A172 (cell line): ENCODE measurements around the gene INAFM1. TPM values are rescaled to one million over a fixed set of nuclear protein-coding genes. Genes with fewer than 3 reads are reported as not detected.
"Not testable (repeated sequence)": the region's sequence is repeated elsewhere in the genome, so short reads cannot be mapped to it uniquely, and the experiment has no call there.

Experiments
- DNase-seq: peaks from one replicate; pipeline ENCODE4 v3.0.0-alpha.2; 2015; ENCODE audit warnings: low spot score
- total RNA-seq: library from RNA; depleted of rRNA; stranded (reverse); fragments of >200 nt; shearing (Covaris generic); gene quantifications from 2 replicates; pipeline ENCODE4 v1.2.3, GENCODE V29; 2014

The INAFM1 gene
- total RNA-seq, 1 experiment from 2014 or later: 0.41 TPM

DNA sequence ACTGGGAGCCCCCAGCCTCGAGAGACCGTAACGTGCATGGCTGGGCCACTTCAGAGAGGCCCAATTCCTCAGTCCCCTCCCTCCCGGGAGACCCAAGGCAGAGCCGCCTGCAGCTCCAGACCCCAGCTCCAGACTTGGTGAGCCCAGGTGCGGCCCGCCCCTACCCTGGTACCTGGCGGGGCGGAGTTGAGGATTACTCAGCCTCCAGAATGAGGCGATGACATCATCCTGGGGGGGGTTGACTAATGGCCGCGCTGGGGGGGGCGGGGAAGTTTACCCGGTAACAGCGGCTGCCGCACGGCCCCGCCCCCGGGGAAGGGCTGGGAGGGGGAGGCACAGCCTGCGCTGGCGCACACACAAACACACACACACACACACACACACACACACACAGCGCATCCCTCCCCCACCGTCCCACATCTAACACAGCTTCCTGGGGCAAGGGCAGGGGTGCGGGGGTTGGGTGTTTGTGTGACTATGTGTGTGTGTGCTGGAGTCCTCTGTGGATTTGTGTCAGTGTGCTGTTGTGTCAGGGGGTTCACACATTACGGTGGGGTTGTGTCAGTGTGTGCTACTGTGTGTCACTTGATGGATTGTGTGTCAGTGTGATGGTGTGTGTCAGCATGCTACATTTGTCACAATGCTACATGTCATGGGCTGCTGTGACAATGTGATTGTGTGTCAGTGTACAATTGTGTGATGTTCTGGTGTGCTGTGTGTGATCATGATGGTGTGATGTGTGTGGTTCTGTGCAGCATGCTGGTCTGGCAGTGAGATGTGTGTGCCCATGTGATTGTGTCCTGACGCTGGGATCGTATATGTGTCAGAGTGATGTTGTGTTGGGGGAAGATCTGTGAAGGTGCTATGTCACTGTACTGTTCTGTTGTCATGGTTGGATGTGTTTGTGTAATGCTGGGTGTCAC, 33.4 kb upstream of the INAFM1 start:
- DNase-seq: peak; percentile 68

DNA sequence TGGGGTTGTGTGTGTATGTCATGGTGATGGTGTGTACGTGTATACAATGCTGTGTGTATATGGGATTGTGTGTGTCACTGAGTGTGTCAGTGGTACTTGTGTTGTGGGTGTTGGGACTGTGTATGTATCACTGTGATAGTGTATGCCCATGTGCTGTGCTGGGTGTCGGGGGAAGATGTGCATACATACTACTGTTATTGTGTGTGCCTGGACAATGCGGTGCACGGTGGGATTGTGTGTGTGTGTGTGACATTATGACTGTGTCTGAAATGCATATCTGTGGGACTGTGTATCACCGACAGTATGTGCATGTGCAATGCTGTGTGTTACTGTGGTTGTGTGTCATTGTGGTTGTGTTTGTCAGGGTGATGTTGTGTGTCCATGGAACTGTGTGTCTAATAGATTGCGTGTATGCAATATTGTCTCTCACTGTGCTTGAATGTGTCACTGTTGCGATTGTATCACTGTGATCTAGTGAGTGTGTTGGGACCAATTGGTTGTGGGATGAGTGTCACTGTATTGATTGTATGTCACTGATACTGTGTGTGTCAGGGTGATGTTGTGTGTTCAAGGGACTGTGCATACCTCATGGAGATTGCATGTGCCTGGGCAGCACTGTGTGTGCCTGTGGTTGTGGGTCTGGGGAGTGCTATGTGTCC, 32.6 kb upstream of the INAFM1 start:
- no peak for DNase-seq

DNA sequence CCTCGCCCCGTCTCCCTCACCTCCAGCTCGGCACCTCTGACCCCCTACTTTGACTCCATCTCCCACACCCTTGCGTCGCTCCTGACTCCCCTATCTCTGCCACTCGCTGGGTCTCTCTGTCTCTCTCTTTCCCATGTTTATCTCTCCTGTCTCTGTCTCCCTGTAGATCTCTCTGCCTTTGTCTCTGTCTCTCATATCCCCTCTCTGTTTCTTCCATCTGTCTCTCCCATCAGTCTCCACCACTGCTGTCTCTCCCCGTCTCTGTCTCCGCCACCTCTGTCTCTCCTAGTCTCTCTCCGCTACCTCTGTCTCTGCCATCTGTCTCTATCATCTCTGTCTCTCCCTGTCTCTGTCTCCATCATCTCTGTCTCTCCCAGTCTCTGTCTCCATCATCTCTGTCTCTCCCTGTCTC, 31.3 kb upstream of the INAFM1 start:
- DNase-seq: no peak

DNA sequence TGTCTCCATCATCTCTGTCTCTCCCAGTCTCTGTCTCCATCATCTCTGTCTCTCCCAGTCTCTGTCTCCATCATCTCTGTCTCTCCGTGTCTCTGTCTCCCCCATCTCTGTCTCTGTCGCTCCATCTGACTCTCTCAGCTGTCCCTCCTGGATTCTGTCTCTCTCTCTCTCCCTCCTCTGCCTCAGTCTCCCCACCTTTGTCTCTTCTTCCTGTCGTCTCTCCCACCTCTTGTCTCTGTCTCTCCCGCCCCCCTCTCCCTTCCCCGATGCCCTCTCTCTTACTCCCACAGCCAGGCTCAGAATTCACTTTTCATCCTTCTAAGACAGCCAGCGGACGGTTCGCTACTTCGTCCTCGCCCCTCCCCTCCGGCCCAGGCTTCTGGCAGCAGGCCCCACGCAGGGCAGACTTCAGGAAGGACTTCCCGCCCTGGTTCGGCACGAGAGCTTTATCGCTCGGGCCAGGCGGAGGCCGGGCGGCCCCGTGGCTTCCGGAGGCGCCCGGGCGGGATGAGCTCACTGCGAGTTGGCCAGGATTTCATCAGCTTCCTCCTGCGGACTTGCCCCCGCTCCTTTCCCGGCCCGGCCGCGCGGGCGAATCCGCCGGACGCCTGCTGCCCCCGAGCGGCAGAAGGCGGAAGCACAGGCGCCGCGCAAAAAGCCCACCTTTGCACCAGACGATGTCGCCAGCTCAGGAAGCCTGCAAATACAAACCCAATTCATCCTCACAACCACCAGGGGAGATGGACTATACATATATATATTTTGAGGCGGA, 30.7 kb upstream of the INAFM1 start:
- DNase-seq: peak; percentile 81

DNA sequence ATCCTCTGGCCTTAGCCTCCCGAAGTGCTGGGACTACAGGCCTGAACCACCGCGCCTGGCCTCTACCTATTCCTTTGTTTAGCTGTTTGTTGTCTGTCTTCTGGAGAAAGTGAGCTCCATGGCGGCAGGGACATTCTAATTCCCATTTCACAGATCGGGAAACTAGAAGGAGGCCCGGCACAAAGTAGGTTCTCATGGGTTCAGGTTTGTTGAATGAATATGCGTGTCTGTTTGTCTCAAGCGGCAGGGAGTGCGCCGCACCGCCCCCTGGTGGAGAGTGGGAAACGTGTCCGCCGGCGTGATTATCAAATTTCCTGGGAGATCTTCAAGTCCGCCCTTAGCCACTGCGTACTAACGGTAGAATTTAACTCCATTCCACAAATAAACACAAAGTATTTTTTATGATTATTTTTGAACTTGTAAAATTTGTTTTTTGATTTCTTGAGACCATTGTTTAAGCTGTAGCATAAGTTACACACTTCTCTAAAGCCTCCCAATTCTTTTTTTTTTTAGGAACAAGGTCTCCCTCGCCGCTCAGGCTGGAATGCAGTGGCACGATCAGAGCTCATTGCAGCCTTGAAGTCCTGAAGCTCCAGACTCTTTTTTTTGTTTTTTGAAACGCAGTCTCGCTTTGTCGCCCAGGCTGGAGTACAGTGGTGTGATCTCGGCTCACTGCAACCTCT, 27.2 kb upstream of the INAFM1 start:
- DNase-seq: peak; percentile 27

DNA sequence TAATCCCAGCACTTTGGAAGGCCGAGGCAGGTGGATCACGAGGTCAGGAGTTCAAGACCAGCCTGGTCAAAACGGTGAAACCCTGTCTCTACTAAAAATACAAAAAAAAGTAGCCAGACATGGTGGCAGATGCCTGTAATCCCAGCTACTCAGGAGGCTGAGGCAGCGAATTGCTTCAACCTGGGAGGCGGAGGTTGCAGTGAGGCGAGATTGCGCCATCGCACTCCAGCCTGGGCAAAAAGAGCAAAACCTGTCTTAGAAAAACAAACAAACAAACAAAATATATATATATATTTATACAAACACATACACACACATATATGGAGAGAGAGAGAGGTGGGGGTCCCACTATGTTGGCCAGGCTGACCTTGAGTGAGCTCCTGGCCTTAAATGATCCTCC, 21.7 kb upstream of the INAFM1 start:
- not testable (repeated sequence) for DNase-seq

DNA sequence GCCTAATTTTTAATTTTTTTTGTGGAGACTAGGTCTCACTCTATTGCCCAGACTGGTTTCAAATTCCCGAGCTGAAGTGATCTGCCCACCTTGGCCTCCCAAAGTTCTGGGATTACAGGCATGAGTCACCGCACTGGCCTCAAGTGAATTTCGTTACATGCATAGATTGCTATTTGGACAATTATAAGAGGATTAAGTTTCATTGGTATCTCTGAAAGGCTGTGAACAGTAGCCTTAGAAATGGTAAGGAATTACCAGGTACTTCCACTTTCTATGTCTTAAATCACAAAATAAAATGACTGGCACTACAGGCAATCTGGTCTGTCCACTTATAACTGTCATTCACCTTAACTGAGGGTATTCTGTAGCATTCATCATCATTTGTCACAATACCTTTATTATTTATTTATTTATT, 21.2 kb upstream of the INAFM1 start:
- peak; percentile 69 for DNase-seq

DNA sequence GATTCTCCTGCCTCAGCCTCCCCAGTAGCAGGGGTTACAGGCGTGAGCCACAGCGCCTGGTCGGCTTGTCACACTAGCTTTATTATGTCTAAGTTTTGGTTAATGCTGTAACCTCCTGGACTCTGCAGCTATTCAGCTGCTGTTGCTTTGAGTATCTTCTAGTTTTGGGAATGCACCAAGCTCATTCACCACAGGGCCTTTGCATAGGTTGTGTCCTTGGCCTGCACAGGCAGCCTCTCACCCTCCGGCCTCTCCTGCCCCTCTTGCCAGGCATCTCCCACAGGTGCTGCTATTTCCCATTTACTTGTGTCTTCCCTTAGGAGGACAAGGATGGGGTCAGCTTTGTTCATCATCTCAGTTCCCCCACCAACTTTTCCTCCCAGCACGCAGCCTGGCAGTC, 20.7 kb upstream of the INAFM1 start:
- no peak for DNase-seq

DNA sequence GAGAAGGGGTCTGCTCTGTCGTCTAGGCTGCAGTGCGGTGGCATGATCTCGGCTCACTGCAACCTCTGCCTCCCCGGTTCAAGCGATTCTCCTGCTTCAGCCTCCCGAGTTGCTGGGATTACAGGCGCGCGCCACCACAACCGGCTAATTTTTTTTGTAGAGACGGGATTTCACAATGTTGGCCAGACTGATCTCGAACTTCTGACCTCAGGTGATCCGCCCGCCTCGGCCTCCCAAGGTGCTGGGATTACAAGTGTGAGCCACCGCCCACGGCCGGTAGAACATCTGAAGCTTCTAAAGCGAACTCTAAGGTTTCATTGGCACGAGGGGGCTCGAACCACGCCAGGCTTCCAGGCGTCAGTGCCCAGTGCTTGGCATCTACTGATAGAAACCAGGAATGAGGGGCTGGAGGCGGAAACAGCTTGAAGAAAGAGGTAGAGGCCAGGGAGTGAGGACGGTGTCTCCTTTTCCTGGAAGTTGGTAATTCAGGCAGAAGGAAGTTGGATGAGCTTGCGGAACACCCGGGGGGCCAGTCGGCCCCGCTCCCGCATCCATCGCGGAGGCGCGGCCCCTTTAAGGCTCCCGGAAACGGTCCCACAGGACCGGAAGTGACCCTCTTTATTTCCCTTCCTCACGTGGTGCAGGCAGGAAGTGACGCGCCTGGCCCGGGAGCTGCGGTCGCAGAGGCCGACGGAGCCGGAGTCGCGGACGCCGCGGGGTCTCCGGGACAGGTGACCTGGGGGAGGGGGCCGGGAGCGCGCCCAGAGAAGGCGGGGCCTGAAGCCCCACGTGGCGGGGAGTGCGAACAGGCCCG, 18.6 kb upstream of the INAFM1 start, which contains the start of gene CCDC9:
Gene CCDC9, plus strand, starts transcription at position 647 of the 814 bp plus-strand sequence. CDS start 1,876 bp downstream, outside the sequence.
- DNase-seq: peak; percentile 76

DNA sequence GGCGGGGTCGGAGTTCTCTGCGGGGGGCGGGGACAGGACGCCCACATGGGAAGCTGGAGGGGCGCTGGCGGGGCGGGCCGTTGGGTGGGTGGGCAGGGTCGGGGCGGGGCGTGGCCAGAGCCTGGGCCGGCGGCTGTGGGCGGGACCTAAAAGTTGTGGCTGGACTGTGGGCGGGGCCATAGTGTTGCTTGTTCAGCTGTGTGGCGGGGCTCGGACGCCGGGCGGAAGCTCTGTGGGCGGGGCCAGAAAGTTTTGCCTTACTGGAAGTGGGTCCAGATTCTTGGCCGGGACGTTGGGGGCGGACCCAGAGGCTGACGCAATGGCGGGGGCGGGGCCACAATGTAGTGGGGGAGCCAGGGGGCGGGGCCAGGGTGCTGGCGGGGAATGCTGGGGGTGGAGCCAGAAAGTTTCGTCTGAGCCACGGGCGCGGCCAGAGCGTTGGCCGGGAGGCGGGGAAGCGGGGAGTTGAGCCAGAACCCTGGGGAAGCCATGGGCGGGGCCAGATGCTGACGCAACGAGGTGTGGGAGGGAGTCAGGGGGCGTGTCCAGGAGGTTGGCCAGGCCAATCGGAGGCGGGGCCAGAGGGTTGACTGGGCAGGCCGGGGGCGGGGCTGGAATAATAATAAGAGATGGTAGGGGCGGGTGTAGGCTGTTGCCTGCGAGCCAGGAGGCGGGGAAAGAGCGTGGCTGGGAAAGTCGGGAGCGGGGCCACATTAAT, 17.8 kb upstream of the INAFM1 start:
- peak; percentile 91 for DNase-seq

DNA sequence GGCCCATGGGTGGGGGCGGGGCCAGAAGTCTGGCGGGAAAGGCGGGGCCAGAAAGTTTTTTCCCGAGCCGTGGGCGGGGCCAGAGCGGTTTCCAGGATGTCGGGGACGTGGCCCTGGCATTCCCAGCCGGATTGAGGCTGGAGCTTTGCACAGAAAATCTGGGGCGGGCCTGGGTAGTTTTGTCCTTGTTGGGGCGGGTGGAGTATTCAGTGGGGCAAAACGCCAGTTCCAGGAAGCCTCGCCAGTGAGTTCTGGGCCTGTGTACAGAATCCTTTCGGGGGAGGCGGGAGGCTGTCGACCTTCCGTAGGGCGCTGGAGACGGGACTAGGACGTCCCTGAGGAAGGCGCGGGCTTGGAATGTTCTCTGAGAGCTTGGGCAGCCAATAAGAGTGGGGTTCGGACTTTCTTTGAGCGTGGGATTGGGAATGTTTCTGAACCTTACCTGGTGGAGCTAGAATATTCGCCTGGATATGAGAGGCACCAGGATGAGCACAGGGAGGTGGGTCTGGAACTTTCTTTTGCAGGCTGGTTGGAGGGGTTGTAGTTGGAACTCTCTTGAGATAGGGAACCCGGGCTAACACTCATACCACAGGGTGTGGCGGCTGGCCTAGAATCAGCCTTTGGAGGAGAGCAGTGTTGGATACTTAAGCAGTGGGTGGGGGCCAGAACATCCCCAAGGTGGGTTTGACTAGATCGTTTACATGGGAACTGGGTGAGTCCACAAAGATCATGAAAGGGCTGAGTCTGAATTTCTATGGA, 17.1 kb upstream of the INAFM1 start:
- DNase-seq: no peak

DNA sequence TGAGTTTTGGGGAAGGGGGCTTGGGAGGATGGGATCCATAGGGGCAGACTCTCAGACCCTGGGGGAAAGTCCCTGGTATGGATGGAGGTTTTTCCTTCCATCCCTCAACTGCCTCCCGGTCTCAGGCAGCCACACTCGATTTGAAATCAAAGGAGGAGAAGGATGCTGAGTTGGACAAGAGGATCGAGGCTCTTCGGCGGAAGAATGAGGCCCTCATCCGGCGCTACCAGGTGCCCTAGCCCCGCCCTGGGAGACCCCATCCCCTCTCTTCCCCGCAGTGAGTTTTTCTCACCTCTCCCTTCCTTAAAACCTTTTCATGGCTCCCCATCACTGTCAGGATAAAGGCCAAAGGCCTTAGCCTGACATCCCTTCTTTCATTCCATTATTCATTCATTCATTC, 16.3 kb upstream of the INAFM1 start:
- no peak for DNase-seq

DNA sequence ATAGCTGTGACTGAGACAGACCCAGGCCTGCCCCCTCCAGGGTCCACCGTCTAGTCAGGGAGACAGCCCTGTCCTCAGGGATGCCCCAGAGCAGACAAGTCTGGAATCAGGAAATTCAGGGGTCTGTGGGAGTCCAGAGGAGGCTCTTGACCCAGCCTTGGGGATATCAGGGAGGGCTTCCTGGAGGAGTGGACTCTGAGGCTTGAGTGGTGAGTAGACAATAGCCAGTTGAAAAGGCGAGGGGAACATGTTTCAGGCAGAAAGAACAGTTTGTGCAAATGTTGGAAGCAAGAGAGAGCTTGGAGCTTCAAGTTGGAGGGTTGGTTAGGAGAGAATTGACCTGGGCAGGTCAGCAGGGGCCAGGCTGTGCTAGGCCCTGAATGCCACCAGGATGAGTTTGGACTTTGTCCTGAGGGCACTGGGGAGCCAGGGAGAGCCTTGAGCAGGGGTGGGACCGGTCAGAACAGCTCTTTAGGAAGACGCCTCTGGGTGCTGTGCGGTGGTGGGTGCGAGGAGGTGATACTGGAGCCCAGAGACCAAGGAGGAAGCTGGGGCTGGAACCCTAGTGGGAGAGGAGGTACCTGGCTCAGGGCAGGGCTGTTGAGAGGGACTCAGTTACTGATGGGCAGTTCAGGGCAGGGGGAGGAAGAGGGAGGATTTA, 15.7 kb upstream of the INAFM1 start:
- DNase-seq: no peak

DNA sequence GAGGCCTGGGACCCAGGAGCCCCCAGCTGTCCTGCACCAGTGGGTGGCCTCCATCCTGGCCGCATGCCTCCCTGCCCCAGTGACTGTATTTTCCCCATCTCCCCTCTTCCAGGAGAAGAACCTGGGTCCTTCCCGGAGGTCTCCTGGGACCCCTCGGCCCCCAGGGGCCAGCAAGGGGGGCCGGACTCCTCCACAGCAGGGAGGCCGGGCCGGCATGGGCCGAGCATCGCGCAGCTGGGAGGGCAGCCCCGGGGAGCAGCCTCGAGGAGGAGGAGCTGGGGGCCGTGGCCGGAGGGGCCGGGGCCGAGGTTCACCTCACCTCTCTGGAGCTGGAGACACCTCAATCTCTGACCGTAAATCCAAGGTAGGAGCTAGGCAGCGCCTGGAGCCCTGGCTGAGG, 14.2 kb upstream of the INAFM1 start:
- DNase-seq: no peak

DNA sequence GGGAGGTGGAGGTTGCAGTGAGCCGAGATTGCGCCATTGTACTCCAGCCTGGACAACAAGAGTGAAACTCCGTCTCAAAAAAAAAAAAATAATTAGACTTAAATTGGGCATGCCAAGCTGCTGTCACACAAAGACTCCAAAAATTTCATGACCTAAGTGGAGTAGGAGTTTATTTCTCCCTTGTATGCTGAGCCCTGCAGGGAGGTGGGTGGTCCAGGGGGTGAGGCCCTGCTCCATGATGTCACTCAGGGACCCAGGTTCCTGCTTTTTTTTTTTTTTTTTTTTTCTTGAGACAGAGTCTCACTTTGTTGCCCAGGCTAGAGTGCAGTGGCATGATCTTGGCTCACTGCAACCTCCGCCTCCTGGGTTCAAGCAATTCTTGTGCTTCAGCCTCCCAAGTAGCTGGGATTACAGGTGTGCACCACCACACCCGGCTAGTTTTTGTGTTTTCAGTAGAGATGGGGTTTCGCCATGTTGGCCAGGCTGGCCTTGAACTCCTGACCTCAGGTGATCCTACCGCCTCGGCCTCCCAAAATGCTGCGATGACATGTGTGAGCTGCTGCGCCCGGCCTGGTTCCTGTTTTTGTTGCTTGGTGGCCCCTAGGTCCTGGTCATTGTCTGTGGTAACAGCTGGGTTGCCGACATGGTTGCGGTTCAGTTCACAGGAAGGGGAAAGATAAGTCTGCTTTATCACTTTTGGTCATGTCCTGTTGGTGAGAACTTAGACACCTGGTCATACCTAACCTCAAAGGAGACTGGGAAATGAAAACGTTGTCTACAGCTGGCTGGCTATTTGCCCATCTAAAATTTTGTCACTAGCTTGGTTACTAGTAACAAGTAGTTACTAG, 12.5 kb upstream of the INAFM1 start:
- not testable (repeated sequence) for DNase-seq

DNA sequence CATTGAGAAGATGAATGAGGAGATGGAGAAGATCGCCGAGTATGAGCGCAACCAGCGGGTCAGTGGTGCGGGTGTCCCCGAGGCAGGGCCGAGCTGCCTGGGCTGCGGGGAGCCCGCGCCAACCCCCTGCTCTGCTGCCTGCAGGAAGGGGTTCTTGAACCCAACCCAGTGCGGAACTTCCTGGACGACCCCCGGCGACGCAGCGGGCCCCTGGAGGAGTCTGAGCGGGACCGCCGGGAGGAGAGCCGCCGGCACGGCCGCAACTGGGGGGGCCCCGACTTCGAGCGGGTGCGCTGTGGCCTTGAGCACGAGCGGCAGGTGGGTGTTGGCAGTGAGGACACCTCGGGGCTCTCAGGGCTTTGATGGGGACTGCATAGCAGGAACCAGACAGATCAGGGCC, 10.1 kb upstream of the INAFM1 start:
- DNase-seq: no peak

DNA sequence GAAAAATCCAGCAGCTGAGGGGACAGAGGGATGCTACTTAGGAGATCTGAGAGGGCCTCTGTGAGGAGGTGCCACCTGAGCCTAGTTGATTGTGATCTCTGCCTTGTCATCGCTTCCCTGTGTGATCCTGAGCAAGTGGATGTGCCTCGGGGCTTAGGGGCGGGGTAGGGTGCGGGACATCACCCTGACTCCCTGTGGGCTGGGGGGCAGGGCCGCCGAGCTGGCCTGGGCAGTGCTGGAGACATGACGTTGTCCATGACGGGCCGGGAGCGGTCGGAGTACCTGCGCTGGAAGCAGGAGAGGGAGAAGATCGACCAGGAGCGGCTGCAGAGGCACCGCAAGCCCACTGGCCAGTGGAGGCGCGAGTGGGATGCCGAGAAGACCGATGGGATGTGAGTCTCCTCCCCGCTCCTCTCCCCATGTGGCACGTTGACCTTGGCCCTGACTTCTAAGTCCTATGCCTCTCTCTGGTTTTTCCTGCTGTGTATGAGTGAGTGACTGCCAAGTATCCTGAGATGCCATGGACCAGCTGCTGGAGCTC, 8.2 kb upstream of the INAFM1 start:
- DNase-seq: no peak

DNA sequence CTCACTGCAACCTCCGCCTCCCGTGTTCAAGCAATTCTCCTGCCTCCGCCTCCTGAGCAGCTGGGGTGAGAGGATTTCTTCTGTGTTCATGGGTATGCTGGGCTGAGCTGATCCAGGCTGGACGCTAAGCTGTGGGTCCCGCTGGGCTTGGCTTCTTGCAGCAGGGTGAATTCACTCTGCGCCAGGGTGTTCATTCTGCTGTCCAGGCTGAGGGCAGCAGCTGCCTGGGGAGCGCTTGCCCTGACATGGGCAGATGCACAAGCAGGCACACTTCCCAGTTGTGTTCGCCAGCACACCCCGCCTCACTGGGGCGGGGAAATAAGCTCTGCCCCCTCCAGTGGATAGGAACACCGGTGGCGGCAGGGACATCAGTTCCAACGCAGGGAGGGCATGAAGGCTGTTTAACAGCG, 7.3 kb upstream of the INAFM1 start:
- DNase-seq: no peak
